ENCODE results near the gene KIF2B.

Gene KIF2B, protein sequence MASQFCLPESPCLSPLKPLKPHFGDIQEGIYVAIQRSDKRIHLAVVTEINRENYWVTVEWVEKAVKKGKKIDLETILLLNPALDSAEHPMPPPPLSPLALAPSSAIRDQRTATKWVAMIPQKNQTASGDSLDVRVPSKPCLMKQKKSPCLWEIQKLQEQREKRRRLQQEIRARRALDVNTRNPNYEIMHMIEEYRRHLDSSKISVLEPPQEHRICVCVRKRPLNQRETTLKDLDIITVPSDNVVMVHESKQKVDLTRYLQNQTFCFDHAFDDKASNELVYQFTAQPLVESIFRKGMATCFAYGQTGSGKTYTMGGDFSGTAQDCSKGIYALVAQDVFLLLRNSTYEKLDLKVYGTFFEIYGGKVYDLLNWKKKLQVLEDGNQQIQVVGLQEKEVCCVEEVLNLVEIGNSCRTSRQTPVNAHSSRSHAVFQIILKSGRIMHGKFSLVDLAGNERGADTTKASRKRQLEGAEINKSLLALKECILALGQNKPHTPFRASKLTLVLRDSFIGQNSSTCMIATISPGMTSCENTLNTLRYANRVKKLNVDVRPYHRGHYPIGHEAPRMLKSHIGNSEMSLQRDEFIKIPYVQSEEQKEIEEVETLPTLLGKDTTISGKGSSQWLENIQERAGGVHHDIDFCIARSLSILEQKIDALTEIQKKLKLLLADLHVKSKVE

DNA sequence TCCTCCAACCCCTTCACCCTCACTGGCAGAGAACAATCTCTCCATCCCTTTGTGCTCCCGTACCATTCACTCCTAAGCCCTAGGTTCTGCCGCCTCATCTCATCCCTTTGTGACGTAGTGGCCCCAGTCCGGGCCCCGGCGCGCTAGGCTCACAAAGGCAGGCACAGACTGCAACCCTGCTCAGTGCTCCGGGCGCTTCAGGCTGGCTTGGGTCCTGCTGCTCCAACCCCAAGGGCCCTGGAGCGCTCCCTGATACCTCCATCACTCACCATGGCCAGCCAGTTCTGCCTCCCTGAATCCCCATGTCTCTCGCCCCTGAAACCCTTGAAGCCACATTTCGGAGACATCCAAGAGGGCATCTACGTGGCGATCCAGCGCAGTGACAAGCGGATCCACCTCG is at the start of gene KIF2B:
TSS of gene KIF2B (plus strand) at position 164 of the 400 bp plus-strand sequence. CDS start at position 271, 107 bp downstream.
- Histone ChIP-seq H3K36me3 (no peaks in the 10 kb centered on the region), H3K4me3 (ENCODE audit: low read depth in 1 of 2, low read length in 1 of 2) (no peak within 1 kb of the TSS), H3K4me1 (ENCODE audit: control insufficient read depth in 1 of 2, insufficient read depth in 1 of 2, low read depth in 1 of 2, low read length in 1 of 2) (no peaks in the 10 kb centered on the region), H3K27ac (no peak within 1 kb of the TSS), H3K27me3 (no peaks in the 10 kb centered on the region), H3K9me3 (no peaks in the 10 kb centered on the region)
- TF ChIP-seq, protein P1, sequence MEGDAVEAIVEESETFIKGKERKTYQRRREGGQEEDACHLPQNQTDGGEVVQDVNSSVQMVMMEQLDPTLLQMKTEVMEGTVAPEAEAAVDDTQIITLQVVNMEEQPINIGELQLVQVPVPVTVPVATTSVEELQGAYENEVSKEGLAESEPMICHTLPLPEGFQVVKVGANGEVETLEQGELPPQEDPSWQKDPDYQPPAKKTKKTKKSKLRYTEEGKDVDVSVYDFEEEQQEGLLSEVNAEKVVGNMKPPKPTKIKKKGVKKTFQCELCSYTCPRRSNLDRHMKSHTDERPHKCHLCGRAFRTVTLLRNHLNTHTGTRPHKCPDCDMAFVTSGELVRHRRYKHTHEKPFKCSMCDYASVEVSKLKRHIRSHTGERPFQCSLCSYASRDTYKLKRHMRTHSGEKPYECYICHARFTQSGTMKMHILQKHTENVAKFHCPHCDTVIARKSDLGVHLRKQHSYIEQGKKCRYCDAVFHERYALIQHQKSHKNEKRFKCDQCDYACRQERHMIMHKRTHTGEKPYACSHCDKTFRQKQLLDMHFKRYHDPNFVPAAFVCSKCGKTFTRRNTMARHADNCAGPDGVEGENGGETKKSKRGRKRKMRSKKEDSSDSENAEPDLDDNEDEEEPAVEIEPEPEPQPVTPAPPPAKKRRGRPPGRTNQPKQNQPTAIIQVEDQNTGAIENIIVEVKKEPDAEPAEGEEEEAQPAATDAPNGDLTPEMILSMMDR (IDR thresholded peaks at IDR 0.05) = no peak

DNA sequence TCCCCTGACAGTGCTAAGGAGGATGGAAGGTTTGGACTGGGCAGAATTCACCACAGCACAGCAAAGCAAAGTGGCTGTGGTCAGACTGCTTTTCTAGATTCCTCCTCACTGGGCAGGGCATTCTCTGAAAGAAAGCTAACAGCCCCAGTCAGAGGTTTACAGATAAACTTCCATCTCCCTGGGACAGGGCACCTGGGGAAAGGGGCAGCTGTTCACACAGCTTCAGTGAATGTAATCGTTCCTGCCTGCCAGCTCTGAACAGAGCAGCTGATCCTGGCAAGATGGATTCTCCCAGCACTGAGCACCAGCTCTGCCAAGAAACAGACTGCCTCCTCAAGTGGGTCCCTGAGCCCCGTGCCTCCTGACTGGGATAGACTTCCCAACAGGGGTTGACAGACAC is 42.4 kb upstream of the KIF2B start:
- H3K4me1 ChIP-seq (ENCODE audit: control insufficient read depth in 1 of 2, insufficient read depth in 1 of 2, low read depth in 1 of 2, low read length in 1 of 2) = no peaks in the 10 kb centered on the region
- TF ChIP-seq, protein P1 (IDR thresholded peaks at IDR 0.05) = no peak
- H3K27me3 ChIP-seq = no peaks in the 10 kb centered on the region
- H3K4me3 ChIP-seq (ENCODE audit: low read depth in 1 of 2, low read length in 1 of 2) = no peak overlapping the region
- H3K27ac ChIP-seq = no peak overlapping the region
- H3K36me3 ChIP-seq = no peaks in the 10 kb centered on the region
- H3K9me3 ChIP-seq = no peaks in the 10 kb centered on the region

DNA sequence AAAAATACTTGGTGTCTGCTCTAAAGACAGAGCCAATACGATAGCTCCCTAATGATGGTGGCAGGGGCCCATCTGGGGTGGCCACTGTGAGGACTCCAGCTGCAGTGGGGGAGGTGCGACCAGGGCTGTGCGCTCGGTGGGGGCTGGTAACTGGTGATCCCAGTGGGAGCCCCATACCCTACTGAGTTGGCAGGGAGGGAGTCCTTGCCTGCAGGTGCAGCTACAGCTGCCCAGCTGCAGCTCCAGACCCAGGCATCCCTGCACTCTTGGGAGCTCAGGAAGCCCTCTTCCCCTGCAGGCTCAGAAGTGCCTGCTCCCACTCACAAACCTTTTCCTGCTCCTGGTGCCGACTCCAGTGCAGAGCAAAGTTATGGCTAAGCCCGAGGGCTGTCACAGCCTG is 31.2 kb upstream of the KIF2B start:
- no peaks in the 10 kb centered on the region for H3K36me3 ChIP-seq
- H3K27ac ChIP-seq = no peak overlapping the region
- H3K4me1 ChIP-seq (ENCODE audit: control insufficient read depth in 1 of 2, insufficient read depth in 1 of 2, low read depth in 1 of 2, low read length in 1 of 2) = no peaks in the 10 kb centered on the region
- H3K27me3 ChIP-seq = no peaks in the 10 kb centered on the region
- no peak overlapping the region for H3K4me3 ChIP-seq (ENCODE audit: low read depth in 1 of 2, low read length in 1 of 2)
- no peaks in the 10 kb centered on the region for H3K9me3 ChIP-seq
- TF ChIP-seq, protein P1 (IDR thresholded peaks at IDR 0.05) = no peak

DNA sequence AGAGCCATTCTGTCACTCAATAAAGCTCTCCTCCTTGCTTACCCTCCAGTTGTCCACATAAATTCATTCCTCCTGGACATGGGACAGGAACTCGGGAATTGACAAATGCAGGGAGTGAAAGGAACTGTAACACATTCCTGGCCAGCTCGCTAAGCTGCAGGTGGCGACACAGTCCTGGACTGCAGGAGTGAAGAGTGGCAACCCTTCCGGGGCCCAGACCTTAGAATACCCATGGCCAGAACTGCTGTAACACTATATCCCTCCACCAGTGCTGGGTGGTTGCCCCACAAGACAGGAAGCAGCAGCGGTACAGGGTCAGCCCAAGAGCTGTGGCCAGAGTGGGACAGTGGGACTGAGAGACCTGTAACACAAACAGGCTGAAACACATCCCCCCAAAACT is 30.3 kb upstream of the KIF2B start:
- Histone ChIP-seq H3K27ac (no peak overlapping the region), H3K4me1 (ENCODE audit: control insufficient read depth in 1 of 2, insufficient read depth in 1 of 2, low read depth in 1 of 2, low read length in 1 of 2) (no peaks in the 10 kb centered on the region), H3K27me3 (no peaks in the 10 kb centered on the region), H3K36me3 (no peaks in the 10 kb centered on the region), H3K4me3 (ENCODE audit: low read depth in 1 of 2, low read length in 1 of 2) (no peak overlapping the region), H3K9me3 (no peaks in the 10 kb centered on the region)
- TF ChIP-seq, protein P1 (IDR thresholded peaks at IDR 0.05) = no peak

DNA sequence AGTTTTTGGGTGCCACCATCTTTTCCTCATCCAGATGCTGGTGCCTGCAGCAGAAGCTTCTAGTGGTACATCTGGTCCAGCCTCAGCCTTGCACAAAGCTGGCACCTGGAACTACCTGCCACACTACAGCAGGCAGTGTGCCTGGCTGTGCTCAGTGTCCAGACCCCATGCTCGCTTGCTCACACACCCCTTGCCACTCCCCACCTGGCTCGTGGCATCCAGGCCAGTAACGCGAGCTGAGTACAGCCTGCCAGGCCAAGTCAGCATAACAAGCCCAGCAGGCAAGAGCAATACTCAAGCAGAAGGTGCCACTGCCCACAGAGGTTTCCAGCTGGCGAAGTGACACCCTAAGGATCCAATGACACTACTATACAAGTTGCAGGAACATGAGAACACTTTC is 29.7 kb upstream of the KIF2B start:
- Histone ChIP-seq H3K36me3 (no peaks in the 10 kb centered on the region), H3K4me1 (ENCODE audit: control insufficient read depth in 1 of 2, insufficient read depth in 1 of 2, low read depth in 1 of 2, low read length in 1 of 2) (no peaks in the 10 kb centered on the region), H3K4me3 (ENCODE audit: low read depth in 1 of 2, low read length in 1 of 2) (no peak overlapping the region), H3K9me3 (no peaks in the 10 kb centered on the region), H3K27me3 (no peaks in the 10 kb centered on the region), H3K27ac (no peak overlapping the region)
- TF ChIP-seq, protein P1 (IDR thresholded peaks at IDR 0.05) = no peak
